ES-I3 (cell line): ENCODE measurements around the gene CASK.
"Not testable (repeated sequence)": the region's sequence is repeated elsewhere in the genome, so short reads cannot be mapped to it uniquely, and the experiment has no call there.

Source experiments
- H3K36me3 ChIP-seq: 2 replicates; pipeline ENCODE4 v1.6.1; 2013; ENCODE audit warnings: mild to moderate bottlenecking, low read length, control low read depth, moderate library complexity; ENCODE audit not compliant: insufficient read depth
- H3K4me1 ChIP-seq: 2 replicates; pipeline ENCODE4 v1.6.1; 2013; ENCODE audit warnings: mild to moderate bottlenecking, control low read depth, low read length; ENCODE audit not compliant: insufficient read depth
- H3K9ac ChIP-seq: 2 replicates; pipeline ENCODE4 v1.6.1; 2013; ENCODE audit warnings: low read depth, mild to moderate bottlenecking, low read length, moderate library complexity
- H3K9me3 ChIP-seq: 2 replicates; pipeline ENCODE4 v1.6.1; 2013; ENCODE audit warnings: mild to moderate bottlenecking, low read length, moderate library complexity; ENCODE audit not compliant: control insufficient read depth, insufficient read depth

The CASK gene

DNA sequence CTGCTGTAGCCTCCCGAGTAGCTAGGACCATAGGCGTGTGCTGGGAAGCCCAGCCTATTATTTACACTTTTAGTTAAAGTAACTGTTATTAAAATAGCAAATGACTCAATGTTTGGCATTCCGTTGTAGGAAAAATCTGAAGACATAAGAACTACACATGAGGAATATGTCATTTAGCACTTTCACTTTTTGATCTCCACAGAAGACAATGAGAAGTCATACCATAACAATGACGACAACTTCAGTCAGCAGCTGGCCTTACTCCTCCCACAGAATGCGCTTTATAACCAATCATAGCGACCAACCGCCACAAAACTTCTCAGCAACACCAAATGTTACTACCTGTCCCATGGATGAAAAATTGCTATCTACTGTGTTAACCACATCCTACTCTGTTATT lies 227.9 kb downstream of the CASK start:
- no peak overlapping the region for H3K9ac ChIP-seq
- H3K36me3 ChIP-seq = no peaks in the 10 kb centered on the region
- no peaks in the 10 kb centered on the region for H3K9me3 ChIP-seq
- peaks cover 5% of the 10 kb centered on the region; the same call in 1 of the 2 replicates for H3K4me1 ChIP-seq

- Histone ChIP-seq H3K4me1 (peaks cover 5% of the 10 kb centered on the region; the same call in 1 of the 2 replicates), H3K9me3 (no peaks in the 10 kb centered on the region), H3K9ac (no peak overlapping the region), H3K36me3 (no peaks in the 10 kb centered on the region)
Observed at GRCh38 chrX:41693024-41693423, 230.3 kb downstream of the CASK start.

GRCh38 chrX:41692162-41692749 lies 231.1 kb downstream of the CASK start:
- H3K4me1 ChIP-seq = peaks cover 5% of the 10 kb centered on the region; the same call in 1 of the 2 replicates

DNA sequence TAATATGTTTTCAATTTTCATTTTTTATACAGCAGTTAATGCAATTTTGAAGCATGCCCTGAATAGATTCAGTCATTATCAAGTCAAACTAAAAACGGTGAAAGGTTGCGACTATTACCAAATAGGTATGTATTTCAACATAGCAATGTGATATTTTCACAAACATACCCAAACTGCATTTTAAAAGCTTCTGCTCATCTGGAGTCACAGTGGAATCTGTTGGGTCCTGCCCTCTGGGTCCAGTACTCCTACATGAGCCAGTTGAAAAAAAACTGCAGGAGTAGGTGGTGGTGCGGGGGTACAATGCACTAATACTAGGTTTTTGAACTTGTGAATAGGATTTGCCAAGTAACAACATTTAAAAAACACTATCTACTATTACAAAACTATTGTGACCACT lies 233.6 kb downstream of the CASK start:
- Histone ChIP-seq H3K36me3 (no peaks in the 10 kb centered on the region), H3K4me1 (no peaks in the 10 kb centered on the region), H3K9me3 (no peaks in the 10 kb centered on the region), H3K9ac (no peak overlapping the region)

More at GRCh38 chrX:41692162-41692749, 231.1 kb downstream of the CASK start:
- no peaks in the 10 kb centered on the region for H3K36me3 ChIP-seq
- no peak overlapping the region for H3K9ac ChIP-seq
- H3K9me3 ChIP-seq = no peaks in the 10 kb centered on the region

- no peaks in the 10 kb centered on the region for H3K36me3 ChIP-seq
- H3K4me1 ChIP-seq = no peaks in the 10 kb centered on the region
- H3K9ac ChIP-seq = no peak within 1 kb of the TSS
- H3K9me3 ChIP-seq = no peaks in the 10 kb centered on the region
Observed at GRCh38 chrX:41688835-41689234, 234.5 kb downstream of the CASK start, which contains the start of gene GPR34. Gene GPR34 (plus strand): TSS chrX:41688973. CDS start chrX:41695634, 6,661 bp downstream.

DNA sequence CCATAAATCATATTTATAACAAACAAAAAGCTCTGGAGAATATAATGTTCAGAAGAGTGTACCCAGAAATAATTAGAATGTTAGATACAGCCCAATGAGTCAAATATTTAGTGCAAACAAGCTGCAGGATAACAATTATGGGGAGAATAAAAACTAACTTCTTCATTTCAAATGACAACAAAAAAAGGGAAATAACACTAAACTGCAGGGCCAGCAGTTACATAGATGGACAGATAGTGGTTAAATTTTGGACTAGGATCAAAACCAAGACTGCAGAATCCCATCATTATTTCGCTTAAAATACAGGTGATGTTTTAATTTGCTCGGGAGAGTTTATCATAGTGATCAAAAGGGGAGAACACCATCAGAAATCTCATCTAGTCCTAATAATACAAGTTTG lies 235.2 kb downstream of the CASK start:
- Histone ChIP-seq H3K9ac (no peak overlapping the region), H3K36me3 (no peaks in the 10 kb centered on the region), H3K4me1 (no peaks in the 10 kb centered on the region), H3K9me3 (no peaks in the 10 kb centered on the region)

DNA sequence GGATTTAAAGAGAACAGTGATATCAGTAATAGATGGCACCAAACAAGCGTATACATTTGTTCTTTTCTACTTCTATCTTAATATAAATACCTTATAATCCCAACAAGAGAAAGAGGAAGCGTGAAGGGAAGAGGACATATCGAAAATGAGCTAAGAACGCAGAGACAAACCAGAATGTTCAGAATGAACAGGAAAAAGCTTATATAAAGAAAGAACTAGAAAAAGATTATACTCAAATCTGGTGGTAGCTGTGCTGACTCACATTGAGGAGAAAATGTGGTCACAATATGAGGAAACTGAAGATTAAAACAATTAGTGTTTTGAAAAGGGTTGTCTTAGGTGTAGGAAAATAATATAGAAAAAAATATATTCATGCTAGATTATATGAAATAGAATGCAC lies 236.6 kb downstream of the CASK start:
- no peaks in the 10 kb centered on the region for H3K9me3 ChIP-seq
- H3K4me1 ChIP-seq = no peaks in the 10 kb centered on the region
- no peaks in the 10 kb centered on the region for H3K36me3 ChIP-seq
- H3K9ac ChIP-seq = no peak overlapping the region

DNA sequence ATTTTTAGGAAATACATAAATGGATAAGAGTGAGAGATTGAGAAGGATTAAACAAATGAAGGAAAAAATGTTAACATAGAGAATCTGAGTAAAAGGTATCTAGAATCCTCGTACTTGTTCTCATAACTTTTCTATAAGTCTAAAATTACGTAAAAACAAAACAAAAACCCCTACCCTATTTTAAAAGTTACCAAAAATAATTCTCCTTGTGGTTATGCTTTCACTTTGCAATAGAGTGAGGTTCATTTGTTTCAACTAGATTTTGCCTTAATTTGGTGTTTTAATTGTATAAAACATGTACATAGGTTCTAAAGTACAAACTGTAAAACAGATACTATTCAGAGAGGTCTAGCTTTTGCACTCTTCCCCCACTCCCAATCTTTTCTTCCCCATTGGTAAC lies 238.4 kb downstream of the CASK start:
- no peaks in the 10 kb centered on the region for H3K9me3 ChIP-seq
- no peaks in the 10 kb centered on the region for H3K36me3 ChIP-seq
- H3K4me1 ChIP-seq = no peaks in the 10 kb centered on the region
- H3K9ac ChIP-seq = no peak overlapping the region

GRCh38 chrX:41684138-41684537 lies 239.2 kb downstream of the CASK start:
- Histone ChIP-seq H3K9ac (no peak overlapping the region), H3K9me3 (no peaks in the 10 kb centered on the region), H3K36me3 (no peaks in the 10 kb centered on the region), H3K4me1 (no peaks in the 10 kb centered on the region)

- H3K4me1 ChIP-seq = no peaks in the 10 kb centered on the region
Observed at GRCh38 chrX:41677183-41678060, 245.9 kb downstream of the CASK start.

DNA sequence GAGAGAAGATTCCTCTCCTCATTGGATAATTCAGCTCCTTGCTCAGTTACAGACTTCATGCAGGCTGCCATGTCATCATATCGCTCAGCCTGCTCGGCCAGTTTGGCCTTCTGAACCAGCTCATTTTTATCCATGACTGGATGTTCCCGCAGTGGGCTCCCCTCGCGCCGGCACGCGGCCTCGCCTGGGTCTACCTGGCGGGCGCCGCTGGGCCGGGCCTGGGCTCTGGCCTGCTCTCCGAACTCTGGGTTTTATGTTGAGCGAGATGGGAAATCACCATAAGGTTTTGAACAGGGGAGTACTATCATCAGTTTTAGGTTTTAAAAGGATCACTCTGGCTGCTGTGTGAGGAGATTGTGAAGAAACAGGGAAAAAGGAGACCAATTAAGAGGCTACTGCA lies 247.0 kb downstream of the CASK start:
- not testable (repeated sequence) for H3K9ac ChIP-seq, H3K9me3 ChIP-seq, H3K36me3 ChIP-seq, H3K4me1 ChIP-seq

More at GRCh38 chrX:41677183-41678060, 245.9 kb downstream of the CASK start:
- Histone ChIP-seq H3K9ac (no peak overlapping the region), H3K9me3 (no peaks in the 10 kb centered on the region), H3K36me3 (no peaks in the 10 kb centered on the region)

DNA sequence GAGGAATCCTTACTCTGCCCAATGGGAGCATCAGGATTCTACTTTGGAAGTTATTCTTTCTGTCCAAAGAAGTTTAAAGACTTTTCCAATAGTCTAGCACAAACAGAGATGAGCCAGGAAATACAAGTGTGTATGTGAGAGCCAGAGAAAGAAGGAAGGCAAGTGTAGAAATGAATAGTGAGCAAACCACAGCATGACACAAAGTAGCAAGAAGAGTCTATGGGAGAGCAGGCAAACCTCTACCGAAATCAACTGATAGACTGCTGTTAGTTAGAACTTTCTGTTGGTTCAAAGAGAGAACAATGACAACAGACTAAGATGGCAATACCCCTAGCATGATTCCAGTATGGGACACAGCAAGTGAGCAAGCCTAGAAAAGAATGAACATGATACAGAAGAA lies 250.7 kb downstream of the CASK start:
- Histone ChIP-seq H3K36me3 (no peaks in the 10 kb centered on the region), H3K4me1 (no peaks in the 10 kb centered on the region), H3K9me3 (no peaks in the 10 kb centered on the region), H3K9ac (no peak overlapping the region)

DNA sequence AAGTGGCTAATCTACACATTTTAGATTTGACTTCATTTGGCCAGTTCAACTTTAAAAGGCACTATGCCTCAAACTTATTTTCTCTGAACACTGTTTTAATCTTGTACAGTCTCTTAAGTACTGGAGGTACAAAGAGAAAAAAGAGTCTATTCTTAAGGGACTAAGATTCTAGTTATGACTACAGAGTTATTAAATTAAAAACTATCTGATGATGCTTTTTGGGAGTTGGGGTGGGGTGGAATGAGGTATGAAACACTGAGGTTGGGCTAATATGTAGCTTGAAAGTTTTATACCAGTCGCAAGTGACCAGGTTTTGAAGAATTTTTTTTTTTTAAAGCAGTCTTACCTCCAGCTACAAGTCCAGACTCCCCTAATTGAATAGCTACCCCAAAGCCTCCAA lies 252.3 kb downstream of the CASK start:
- H3K9ac ChIP-seq = no peak overlapping the region
- H3K36me3 ChIP-seq = no peaks in the 10 kb centered on the region
- H3K4me1 ChIP-seq = no peaks in the 10 kb centered on the region
- H3K9me3 ChIP-seq = no peaks in the 10 kb centered on the region

DNA sequence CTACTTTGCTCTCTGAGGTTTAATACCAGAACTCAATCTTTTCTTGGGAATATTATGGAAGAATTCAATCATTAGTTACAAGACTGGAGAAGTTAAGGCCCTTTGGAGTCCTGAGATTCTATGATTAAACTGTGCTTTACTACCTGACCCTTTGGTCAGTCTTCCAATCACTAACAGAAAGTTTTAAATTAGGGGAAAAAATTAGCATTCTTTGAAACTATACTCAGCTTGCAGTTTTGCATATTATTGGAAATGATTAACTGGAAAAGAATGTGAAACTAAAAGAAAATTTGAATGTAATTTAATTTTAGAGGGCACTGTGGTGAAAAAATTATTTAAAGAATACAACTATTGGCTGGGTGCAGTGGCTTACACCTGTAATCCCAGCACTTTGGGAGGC lies 253.2 kb downstream of the CASK start:
- H3K36me3 ChIP-seq = no peaks in the 10 kb centered on the region
- no peak overlapping the region for H3K9ac ChIP-seq
- H3K9me3 ChIP-seq = no peaks in the 10 kb centered on the region
- no peaks in the 10 kb centered on the region for H3K4me1 ChIP-seq

- H3K4me1 ChIP-seq = no peaks in the 10 kb centered on the region
- H3K9me3 ChIP-seq = no peaks in the 10 kb centered on the region
- no peaks in the 10 kb centered on the region for H3K36me3 ChIP-seq
- no peak overlapping the region for H3K9ac ChIP-seq
Observed at GRCh38 chrX:41667631-41668030, 255.7 kb downstream of the CASK start.
